GM13976 (cell line): ENCODE measurements around the gene ITGB6.

ENCODE experiments used
- DNase-seq: peaks from one replicate; pipeline ENCODE4 v3.0.0; 2012; ENCODE audit warnings: low spot score
- in situ Hi-C: fragments of 300-500 bp; cut with MboI; formaldehyde crosslinking; loops from one replicate; pipeline ENCODE4 v1.12.0; 2022; ENCODE audit warnings: low sequenced_read_pairs, mixed read lengths, inconsistent platforms; ENCODE audit not compliant: unreplicated experiment
- TF ChIP-seq, protein P1 (sequence below): IDR thresholded peaks from 2 replicates; pipeline ENCODE4 v1.5.1; 2012; ENCODE audit warnings: borderline replicate concordance, mild to moderate bottlenecking; ENCODE audit not compliant: insufficient read depth; ENCODE audit errors: extremely low read depth, missing control alignments, control extremely low read depth

ITGB6 gene

DNA sequence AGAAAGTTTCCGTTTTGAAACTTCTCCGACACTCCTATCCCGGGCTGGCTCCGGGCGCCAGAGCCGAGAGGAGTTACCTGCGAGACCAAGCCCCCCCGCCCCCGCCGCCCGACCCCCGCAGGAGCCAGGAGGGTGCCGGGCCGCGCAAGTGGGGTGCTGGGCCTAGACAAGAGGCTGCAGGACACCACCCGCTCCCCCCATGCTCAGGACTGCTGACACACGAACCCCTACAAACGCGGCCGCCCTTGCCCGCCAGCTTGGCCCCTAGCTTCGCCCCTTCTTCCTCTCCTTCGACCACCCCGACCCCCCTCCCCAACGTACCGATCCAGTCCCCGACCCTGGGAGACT, 138.2 kb downstream of the ITGB6 start:
- DNase-seq: no peak
- in situ Hi-C loops: no loop called here
- TF ChIP-seq, protein P1, sequence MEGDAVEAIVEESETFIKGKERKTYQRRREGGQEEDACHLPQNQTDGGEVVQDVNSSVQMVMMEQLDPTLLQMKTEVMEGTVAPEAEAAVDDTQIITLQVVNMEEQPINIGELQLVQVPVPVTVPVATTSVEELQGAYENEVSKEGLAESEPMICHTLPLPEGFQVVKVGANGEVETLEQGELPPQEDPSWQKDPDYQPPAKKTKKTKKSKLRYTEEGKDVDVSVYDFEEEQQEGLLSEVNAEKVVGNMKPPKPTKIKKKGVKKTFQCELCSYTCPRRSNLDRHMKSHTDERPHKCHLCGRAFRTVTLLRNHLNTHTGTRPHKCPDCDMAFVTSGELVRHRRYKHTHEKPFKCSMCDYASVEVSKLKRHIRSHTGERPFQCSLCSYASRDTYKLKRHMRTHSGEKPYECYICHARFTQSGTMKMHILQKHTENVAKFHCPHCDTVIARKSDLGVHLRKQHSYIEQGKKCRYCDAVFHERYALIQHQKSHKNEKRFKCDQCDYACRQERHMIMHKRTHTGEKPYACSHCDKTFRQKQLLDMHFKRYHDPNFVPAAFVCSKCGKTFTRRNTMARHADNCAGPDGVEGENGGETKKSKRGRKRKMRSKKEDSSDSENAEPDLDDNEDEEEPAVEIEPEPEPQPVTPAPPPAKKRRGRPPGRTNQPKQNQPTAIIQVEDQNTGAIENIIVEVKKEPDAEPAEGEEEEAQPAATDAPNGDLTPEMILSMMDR: no peak

DNA sequence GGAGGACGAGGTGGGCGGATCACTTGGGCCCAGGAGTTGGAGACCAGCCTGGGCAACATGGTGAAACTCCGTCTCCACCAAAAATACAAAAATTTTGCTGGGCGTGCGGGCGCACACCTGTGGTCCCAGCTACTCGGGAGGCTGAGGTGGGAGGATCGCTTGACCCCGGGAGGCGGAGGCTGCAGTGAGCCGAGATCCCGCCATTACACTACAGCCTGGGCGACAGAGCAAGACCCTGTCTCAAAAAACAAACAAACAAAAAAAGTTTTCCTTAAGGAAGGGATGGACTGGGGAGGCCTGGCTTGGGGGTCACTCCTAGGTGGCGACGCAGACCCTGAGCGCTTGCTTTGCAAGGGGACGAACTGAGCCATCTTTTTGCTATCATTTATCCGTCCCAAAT, 138.5 kb downstream of the ITGB6 start:
- TF ChIP-seq, protein P1: no peak
- in situ Hi-C loops: no loop called here

DNA sequence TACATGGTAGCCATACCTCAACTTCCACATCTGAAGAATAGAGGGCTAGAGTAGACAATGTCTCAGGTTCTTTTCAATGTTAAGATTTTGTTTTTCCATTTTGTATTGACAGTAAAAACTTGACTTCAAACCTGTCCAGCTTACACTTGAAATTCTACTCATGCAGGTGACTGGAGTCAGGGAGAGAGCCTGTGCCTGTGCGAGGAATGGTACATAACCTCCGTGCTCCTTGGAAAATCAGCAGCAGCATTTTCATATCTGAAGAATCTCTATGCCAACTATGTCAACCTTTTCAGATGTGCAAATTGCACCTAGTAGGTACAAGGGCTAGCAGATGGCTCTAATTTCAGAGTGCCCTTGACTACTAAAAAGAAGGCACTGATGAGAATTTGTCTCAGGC, 139.8 kb downstream of the ITGB6 start:
- TF ChIP-seq, protein P1: no peak
- in situ Hi-C loops: no loop called here
- DNase-seq: no peak

More for the DNA sequence above, 138.5 kb downstream of the ITGB6 start:
- no peak for DNase-seq

DNA sequence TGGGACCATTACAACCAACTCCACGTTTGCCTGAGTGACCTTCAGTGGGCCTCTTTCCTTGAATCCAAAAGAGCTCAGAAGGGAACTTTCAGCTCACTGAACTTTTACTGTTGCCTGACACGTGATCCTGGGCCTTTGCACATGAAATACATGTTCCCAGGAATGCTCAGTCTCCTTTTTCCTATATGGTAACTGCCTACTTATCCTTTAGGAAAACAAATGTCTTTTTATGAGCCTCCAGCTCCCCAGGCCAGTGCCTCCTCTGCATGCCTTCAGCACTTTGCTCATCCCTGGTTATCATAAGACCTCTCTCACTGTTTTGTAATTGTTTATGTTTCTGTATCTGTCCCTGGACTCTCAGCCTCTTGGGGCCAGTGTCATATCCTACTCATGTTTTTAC, 142.7 kb downstream of the ITGB6 start:
- no peak for DNase-seq
- in situ Hi-C loops: no loop called here
- TF ChIP-seq, protein P1: no peak

DNA sequence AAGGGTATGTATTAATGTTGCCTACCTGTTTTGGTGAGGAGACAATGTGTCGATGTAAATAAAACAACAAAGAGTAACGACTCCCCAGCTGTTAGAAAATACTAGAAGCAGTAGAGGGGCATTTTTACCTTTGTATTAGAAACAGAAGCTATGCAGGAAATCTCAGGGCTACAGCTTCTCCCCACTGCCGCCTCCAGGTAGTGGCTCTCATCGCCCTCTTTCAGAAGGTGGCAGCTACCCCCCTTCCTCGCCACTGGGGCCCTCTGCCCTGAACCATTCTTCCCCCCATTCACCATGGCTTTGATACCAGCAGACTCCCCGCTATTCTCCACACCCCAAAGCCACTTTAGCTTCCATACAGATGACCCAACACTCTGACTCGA, 144.4 kb downstream of the ITGB6 start:
- TF ChIP-seq, protein P1: no peak
- in situ Hi-C loops: no loop called here
- DNase-seq: no peak

DNA sequence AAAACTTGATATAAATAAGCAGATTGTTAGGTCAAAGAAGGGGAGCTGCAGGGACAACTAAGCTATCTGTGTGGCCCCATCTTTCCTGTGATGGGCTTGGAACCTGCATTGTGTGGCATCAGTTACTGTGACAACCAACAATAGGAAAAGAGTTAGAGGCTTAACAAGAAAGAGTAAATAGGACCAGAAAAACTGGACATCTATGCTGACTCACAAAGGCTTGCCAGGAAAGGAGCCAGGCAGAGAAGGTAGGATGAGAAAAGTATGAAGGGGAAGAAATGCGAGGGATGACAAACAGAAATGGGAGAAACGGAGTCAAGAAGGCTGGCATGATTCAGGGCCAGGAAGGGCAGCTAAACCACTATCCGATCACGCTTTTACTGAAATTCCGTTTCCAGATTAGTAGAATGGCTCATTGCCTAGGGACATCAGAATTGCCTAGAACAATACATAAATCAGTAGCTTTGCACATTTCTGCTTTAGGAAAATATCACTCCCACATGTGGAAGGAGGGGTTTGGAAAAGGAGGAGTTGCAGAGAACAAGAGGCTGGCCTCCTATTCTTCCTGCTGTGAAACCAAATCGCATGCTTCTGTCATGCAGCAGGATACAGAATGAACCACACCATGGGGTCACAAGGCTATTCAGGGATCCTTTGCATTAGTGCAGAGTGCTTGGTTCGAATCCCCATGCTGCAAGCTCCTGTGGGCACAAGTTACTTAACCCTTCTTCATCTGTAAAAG, 144.9 kb downstream of the ITGB6 start:
- TF ChIP-seq, protein P1: no peak
- in situ Hi-C loops: no loop called here

DNA sequence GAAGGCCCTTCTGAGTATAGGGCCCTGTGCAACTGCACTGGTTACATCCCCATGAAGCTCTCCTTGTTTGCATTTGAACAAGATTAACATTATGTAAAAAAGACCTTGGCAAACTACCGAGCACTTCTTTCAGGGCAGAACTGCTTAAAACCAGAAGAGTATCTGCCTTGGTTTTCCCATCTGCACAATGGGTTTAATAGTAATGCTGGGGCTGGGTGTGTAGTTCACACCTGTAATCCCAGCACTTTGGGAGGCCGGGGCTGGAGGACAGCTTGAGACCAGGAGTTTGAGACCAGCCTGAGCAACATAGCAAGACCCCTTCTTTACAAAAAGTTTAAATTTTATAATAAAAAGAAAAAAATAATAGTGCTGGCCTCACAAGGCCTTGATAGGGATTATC, 146.1 kb downstream of the ITGB6 start:
- TF ChIP-seq, protein P1: no peak
- DNase-seq: no peak
- in situ Hi-C loops: no loop called here

More for the DNA sequence above, 144.9 kb downstream of the ITGB6 start:
- no peak for DNase-seq
